ENCODE data around the gene NTF3.

- TF ChIP-seq, protein P1, sequence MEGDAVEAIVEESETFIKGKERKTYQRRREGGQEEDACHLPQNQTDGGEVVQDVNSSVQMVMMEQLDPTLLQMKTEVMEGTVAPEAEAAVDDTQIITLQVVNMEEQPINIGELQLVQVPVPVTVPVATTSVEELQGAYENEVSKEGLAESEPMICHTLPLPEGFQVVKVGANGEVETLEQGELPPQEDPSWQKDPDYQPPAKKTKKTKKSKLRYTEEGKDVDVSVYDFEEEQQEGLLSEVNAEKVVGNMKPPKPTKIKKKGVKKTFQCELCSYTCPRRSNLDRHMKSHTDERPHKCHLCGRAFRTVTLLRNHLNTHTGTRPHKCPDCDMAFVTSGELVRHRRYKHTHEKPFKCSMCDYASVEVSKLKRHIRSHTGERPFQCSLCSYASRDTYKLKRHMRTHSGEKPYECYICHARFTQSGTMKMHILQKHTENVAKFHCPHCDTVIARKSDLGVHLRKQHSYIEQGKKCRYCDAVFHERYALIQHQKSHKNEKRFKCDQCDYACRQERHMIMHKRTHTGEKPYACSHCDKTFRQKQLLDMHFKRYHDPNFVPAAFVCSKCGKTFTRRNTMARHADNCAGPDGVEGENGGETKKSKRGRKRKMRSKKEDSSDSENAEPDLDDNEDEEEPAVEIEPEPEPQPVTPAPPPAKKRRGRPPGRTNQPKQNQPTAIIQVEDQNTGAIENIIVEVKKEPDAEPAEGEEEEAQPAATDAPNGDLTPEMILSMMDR (IDR thresholded peaks at IDR 0.05; ENCODE audit: low read depth, low read length): no peak
- no peak for TF ChIP-seq EZH2phosphoT487 (IDR thresholded peaks at IDR 0.05; ENCODE audit: low read depth)
Observed at GRCh38 chr12:5407034-5407856, 24.7 kb upstream of the NTF3 start.
